HUDEP-2 (cell line): ENCODE results near the gene WDR73.

Experiments
- DNase-seq, 76 experiments: peaks; one replicate each; lab custom pipeline; 2025; ENCODE audit not compliant: unreplicated experiment in 76 of 76; lab: John Stamatoyannopoulos, UW

Gene WDR73

DNA sequence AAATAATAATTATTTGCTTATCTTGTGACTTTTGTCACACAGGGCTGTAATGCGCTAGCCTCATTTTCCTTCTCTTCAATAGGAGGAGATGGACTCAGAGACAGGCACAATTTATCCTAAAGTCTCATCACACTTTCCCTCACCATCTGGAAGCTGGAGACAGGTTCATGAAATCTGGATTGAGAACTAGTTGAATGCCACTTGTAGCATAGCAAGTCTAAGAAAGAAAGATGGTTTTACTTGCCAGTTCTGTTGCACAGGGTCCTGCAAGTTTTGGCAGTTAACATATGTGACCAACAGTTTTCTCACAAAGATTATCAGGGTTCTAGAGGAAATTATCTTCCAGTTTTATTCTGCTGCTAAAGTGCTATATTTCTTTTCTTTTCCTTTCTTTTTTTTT is 62.3 kb downstream of the WDR73 start:
- no peak for DNase-seq

DNA sequence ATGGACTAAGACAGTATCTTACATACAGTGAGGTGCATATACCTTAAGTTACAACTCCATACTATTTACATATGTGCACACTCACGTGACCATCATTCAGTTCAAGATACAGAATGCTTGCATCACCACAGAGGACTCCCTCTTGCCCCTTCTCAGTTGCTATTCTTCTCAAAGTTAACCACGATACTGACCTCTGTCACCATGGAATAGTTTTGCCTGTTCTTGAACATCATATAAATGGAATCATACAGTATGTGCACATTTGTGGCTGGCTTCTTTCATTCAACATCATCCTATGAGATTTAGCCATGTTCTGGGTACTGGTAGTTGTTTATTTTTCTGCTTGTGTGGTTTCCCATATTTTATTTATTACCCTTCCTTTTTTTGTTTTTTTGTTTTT is 63.7 kb downstream of the WDR73 start:
- no peak for DNase-seq
